ENCODE measurements around the gene RNF212B.
"Not testable (repeated sequence)": the region's sequence is repeated elsewhere in the genome, so short reads cannot be mapped to it uniquely, and the experiment has no call there.

RNF212B gene

DNA sequence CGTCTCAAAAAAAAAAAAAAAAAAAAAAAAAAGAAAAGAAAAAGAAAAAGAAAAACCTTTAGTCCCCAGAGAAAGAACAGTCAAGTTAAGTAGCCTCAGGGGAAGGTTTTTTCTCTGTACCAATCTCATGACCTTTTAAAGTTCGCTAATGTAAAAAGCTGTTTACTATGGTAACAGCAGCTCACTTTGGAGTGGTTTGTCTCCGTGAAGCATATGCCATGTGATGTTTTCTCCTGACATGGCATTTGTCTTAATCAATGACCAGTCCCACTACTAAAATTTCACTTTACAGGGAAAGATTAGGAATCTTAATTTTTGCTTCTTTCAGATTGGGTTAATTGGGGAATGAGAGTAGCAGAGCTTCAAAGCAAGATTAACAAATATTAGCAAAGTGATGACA, 4.3 kb downstream of the RNF212B start:
- DNase-seq (ENCODE audit: low read depth), result no peak

DNA sequence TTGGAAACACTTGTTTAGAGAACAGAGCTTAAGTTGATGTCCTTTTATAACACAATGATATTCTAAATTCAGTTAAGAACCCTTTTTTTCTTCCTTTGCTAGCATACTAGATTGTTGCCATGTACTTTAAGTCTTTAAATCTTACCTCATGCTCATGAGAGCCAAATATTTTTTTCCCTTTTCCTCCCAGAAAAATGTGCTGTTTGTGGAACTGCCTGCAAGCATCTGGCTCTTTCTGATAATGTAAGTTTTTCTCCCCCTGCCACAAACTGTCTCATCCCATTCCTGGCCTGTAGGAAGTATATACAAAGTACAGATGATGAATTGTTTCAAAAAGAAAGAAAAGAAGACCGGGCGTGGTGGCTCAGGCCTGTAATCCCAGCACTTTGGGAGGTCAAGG, 5.3 kb downstream of the RNF212B start:
- DNase-seq (ENCODE audit: low read depth), result no peak

DNA sequence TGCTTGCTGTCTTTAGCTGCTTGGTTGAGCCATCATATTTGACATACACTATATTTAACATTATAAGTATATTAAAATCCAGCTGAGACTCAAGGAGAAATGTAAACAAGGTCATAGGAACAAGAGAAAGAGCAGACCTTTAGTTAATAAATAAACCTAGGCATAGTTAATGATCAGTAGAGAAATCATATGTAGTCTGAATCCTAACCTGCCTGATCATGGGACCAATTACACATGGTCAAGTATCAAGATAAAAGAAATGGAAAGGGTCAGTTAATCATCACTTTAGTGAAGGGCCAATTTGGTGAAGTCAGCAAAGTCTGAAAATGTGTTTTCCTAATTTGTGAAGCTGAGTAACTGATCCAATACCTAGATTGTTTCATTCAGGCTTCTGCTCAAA, 7.5 kb downstream of the RNF212B start:
- DNase-seq (ENCODE audit: low read depth), result no peak

DNA sequence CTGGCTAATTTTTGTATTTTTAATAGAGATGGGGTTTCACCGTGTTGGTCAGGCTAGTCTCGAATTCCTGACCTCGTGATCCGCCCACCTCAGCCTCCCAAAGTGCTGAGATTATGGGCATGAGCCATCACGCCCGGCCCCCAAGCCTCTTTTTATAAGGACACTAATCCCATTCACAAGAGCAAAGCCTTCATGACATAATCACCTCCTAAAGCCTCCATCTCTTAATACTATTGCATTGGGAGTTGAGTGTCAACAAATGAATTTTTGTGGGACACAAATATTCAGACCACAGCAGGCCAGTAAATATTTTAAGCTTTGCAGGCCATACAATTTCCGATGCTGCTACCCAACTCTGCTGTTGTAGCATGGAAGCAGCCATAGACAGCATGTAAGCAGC, 10.9 kb downstream of the RNF212B start:
- DNase-seq (ENCODE audit: low read depth), result peak; percentile 28

DNA sequence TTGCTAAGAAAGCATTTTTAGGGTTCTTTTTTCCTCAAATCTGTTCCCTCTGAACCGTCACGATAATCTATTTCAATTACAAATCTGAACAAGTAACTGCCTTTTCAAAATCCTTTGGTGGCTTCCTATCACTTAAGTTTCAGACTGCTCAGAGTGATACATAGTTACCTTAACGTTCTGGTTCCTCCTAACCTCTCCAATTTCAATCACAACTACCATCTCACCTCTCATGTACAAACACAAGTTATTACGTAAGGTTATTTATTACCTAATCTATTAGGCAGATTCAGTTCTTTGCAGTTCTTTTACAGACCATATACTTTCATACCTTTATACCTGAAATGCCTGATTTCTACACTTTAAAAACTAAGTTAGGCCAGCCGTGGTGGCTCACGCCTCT, 12.1 kb downstream of the RNF212B start:
- DNase-seq (ENCODE audit: low read depth), result no peak

DNA sequence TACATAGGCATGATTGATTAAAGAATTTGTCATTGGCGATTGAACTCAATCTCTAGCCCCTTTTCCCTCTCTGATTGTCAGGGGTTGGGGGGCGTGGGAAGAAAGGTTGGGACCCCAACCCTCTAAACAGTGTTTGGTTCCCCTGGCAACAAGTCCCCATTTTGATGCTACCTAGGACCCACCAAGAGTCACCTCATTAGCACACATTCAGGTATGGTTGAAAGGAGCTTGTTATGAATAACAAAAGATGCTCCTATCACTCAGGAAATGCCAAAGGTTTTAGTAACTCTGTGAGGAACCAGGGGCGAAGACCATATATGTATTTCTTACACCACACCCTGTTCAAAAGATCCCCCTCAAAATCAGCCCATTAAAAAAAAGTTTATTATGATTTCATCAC, 14.3 kb downstream of the RNF212B start:
- no peak for DNase-seq (ENCODE audit: low read depth)

DNA sequence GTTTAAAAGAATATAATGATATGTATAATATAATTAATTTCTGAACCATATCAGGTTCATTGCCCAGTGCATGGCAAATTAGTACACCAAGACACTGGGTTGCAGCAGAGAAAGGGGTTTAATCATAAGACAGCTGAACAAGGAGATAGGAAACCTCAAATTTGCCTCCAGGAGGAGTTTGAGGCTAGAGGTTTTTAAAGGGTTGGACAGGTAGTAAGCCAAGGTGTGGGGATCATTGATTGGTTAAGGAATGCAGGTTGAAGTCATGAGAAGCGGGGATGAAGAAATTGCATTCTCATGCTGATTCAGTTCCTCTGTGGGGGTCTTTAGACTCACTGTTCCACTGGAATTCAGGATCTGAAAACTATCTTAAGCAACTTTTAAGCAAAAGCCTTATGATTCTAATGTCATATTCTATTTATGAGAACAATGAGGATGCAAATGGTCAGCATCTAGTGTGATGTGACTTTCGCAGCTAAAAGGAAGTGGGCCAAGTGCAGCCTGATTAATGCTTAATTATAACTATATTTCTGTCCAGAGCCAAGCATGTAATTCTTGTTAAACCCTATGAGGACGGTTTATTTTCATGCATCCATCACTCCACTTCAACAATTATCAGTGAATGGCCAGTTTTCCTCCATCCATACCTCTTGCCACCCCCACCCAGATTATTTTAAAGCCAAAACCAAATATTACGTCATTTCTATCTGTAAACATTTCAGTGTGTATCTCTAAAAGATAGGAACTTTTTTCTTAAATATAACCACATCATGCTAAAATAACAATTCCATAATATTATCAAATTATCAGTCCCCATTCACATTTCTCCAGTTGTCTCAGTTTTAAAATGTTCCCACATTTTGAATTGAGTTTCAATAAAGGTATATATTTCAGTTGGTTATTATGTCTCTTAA, 14.9 kb downstream of the RNF212B start:
- DNase-seq (ENCODE audit: low read depth), result no peak

DNA sequence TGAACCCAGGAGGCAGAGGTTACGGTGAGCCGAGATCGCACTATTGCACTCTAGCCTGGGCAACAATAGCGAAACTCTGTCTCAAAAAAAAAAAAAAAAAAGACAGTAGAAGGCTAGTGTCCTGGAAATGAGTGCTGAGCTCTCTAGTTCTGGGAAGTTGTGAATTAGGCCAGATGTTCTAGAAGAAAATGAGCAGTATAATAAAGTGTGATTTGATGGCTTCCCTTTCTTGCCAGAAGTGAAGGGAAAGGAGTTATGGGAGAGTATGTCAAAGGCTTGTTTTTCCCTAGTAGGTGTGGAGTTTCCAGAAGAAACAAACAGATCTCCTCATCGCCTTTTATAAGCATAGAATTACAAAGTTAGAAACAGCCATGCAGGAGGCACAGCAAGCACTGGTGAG, 20.5 kb downstream of the RNF212B start:
- DNase-seq (ENCODE audit: low read depth), result no peak

DNA sequence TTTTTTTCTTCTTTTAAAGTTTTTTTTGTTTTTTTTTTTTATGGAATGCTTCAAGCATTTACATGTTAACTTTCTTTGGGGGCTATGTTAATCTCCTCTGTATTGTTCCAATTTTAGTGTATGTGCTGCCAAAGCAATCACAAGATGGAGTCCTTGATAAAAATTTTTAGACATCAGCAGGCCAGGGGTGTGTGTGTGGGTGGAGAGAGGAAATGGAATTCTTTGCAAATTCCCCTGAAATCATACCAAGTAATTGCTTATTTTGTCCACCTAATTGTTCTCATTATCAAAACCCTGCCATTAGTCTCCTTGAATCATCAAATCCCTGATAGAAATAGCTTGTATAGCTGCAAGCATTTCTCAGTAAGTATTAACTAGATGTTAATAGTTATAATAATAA, 21.7 kb downstream of the RNF212B start:
- DNase-seq (ENCODE audit: low read depth), result no peak

DNA sequence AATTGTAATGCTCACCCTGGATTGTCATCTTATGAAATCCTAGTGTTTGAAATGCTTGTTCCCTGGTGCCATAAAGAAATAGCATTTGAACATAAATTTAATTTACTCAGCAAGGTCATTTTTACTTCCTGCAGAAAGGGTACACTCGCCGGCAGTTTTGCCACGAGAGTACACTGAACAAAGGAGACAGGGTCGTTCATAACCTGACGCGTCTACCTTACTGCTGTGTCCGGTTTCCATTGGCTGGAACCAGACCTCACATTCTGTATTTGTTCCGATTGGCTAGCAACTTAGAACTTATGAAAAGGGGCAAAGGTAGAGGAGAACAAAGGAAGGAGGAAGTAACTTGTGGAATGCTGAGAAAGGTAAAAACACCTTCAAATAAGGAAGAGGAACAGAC, 23.1 kb downstream of the RNF212B start:
- DNase-seq (ENCODE audit: low read depth), result not testable (repeated sequence)

DNA sequence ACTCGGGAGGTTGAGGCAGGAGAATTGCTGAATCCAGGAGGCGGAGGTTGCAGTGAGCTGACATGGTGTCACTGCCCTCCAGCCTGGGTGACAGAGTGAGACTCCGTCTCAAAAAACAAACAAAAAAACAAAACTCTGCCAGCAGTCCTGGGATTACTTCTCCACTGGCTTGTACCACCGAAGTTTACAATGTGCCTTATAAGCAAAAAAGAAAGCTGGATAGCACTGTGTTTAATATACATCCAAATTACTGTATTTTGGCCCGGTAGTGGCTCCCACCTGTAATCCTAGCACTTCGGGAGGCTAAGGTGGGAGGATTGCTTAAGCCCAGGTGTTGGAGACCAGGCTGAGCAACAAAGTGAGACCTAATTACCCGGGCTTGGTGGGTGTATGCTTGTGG, 31.5 kb downstream of the RNF212B start:
- no peak for DNase-seq (ENCODE audit: low read depth)

DNA sequence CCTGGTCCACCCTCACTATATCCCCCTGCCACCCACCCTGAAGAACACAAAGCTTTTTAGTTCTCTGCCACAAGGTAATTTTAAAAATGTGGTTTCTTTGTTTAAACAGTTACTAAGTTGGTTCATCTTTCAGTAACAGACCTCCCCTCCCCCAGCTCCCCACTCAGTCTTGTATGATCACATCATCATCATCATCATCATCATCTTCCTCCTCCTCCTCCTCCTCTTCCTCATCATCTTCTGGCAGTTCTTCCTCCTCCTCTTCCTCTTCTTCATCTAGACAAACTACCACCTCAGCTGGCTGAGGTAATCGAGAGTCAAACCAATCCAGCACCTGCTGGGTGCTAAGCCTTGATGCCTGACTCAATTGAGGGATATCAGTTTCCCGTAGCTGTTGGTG, 37.7 kb downstream of the RNF212B start:
- DNase-seq (ENCODE audit: low read depth), result no peak

DNA sequence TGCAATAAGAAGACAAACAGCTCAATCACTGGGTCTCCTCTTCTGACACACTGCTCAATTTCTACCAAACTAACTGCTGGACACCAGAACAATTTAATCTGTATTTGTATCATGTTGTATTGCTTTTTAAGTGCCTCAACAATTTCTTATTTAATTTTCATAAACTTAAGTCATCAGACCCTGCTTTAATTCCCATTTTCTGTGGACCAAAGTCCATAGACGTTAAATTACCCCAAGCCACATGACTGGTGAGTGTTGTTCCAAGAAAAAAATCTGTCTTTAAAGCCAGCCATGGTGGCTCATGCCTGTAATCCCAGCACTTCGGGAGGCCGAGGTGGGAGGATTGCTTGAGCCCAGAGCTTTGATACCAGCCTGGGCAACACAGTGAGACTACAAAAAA, 39.5 kb downstream of the RNF212B start:
- DNase-seq (ENCODE audit: low read depth), result no peak

DNA sequence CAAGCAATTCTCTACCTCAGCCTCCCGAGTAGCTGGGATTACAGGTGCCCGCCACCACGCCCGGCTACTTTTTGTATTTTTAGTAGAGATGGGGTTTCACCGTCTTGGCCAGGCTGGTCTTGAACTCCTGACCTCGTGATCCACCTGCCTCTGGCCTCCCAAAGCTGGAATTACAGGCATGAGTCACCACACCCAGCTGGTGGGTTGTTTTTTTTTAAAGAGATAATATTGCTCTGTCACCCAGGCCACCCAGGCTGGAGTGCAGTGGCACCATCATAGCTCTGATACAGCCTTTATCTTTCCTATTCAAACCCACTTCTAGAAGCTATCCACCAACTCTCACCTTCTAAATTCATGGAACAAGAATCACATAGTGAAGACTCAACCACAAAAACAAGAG, 40.2 kb downstream of the RNF212B start:
- DNase-seq (ENCODE audit: low read depth), result not testable (repeated sequence)

DNA sequence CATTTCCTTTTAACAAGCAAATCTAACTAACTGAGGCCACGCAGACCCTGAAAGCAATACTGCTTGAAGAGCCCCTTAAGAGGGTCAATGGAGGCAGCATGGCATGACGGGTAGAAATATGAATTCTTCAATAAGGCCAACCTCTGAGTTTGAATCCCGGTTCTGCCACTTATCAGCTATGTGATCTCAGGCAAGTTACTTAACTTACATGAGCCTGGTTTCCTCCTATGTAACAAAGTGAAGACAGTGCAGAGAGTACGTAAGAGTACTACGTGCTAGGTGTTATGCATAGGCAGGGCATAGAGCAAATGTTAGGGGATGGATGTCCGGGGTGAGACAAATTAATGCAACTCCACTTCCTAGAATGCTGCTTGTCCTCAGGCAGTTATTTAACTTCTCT, 43.5 kb downstream of the RNF212B start:
- DNase-seq (ENCODE audit: low read depth), result no peak

DNA sequence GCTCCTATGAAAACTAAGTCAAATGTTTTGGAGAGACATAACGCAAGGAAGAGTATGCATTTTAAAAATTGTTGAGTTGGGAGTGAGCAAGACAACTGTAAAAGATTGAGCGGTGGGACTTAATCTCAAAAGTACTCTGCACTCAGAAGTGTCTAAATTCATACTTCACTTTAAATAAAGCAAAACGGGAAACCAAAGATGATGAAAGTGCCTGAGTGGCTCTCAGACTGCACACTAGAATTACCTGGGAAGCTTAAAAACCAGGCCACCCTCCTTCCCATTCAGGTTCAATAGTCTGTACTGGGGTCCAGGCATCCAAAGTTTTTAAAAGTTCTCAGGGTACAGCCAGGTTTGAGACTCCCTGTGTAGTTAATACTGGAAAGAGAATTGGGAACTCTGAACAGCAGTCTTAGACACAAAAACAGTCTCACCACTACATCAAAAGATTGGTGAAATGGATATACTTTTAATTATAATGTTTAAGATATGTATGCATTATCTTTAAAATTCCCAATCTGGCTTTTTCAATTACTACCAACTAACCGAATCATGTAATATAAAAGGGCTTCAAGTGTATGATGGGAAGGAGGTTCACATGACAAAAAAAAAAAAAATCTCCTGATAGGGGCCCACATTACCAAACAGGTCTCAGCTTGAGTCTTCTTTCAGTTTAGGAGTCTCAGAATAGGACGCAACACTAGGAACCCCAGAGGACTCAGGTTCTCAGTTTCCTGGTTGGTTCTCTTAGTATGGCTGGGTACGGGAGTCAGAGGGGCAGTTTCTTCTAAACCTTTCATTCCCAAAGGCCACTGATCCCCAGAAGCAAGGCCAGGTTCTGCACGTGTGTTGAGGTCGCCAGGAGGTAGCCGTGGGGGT, 47.2 kb downstream of the RNF212B start:
- DNase-seq (ENCODE audit: low read depth), result peak; percentile 19

DNA sequence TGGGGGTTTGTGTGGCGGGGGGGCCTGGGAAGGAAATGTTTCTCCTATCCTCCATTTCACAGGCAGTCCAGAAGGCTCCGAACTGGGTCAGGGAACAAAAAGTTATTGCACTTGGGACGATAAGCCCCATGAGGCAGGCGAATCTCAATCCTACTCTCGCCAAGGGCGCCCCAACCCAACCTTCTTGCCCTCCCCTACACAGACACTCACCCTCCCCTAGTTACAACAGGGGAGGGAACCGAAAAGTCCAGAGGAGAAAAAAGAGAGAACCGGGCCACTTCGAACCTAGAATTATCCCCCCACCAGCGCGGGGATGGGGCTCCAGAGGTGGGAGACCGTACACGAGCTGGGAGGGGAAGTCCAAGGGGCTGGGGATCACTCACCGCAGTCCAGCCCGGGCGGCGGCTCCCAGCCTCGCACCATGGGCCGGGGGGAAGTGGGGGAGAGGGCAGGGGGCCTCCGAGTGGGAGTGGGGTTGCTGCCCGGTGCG, 47.8 kb downstream of the RNF212B start:
- DNase-seq (ENCODE audit: low read depth), result peak; percentile 3

DNA sequence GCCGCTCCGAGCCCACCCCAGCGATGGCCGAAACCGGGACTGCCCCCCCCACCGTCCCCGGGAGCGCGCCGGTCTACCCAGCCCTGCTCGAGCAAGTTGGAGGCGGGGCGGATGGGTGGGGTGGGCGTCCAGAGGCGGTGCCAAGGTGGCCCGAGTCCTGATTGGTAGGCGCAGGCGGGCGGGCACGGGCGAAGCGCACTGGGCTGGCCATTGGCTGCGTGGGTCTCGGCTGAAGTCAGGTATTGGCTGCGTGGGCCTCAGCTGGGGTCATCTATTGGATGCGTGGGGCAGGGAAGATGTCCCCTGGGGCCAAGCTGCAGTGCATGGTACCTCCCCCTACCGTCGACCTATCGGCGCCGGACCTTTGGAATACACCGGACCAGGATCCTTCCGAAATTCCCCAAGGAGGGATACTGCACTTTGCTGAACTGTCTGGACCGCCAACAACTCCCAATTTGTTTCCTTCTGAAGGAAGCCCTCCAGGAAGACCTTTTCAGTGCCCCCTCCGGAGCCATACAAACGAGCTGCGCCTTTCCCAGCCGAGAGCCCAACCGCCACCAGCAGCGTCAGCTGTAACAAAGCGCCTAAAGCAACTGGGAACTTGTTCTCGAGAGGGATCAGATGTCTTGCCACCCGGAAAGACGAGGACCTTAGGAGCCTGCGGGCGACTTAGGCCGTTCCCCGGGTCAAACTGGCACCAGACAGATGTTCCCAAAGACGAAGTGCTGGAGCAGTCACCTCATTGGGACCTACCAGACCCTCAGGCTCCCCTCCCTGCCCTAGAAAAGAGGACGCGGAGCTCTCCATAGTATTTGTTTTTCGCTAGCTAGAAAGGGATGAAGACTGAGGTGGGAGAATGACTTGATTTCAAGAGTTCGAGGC, 48.5 kb downstream of the RNF212B start, which contains the start of gene HOMEZ:
HOMEZ (minus strand) TSS at position 113 of the 882 bp plus-strand sequence. CDS start 180 bp downstream, outside the sequence.
- peak; percentile 99 for DNase-seq (ENCODE audit: low read depth)

DNA sequence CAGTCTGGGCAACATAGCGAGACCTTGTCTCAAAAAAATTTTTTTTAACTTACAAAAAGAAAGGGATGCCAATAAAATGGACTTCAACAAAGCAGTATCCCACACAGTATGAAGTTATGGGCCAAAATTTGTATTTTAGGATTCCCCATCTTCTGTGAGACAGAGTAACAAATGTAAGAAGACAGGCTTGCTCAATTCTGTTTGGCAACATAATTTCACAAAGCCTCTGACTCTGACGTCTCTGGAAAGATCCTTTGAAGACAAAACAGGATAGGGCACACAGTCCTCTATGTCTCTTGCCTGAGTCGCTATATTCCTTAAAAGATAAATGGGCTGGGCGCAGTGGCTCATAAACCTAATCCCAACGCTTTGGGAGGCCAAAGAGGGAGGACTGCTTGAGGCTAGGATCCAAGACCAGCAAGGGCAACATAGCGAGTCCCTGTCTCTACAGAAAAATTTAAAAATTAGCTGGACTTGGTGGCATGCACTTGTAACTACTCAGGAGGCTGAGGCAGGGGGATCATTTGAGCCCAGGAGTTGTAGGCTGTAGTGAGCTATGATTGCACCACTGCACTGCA, 49.3 kb downstream of the RNF212B start:
- no peak for DNase-seq (ENCODE audit: low read depth)

DNA sequence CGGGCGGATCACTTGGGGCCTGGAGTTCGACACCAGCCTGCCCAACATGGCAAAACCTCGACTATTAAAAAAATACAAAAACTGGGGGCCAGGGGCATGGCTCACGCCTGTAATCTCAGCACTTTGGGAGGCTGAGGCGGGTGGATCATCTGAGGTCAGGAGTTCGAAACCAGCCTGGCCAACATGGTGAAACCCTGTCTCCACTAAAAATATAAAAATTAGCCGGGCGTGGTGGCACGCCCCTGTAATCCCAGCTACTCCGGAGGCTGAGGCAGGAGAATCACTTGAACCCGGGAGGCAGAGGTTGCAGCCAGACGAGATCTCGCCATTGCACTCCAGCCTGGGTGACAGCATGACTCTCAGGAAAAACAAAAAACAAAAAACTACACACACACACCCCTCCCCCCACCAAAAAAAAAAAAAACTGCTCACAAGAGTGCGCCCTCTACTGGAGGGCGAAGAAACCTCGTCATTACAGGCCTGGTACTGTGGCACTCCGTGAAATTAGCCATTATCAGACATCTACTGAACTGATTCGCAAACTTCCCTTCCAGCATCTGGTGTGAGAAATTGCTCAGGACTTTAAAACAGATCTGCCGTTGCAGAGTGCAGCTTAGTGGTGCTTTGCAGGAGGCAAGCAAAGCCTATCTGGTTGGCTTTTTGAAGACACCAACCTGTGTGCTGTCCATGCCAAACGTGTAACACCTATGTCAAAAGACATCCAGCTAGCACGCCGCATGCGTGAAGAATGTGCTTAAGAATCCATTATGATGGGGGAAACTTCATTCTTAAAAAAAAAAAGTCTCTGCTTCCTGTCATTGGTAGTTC, 57.2 kb downstream of the RNF212B start:
- peak; percentile 63 for DNase-seq (ENCODE audit: low read depth)

Measured in EH (cell line).